Activated naive CD4-positive, alpha-beta T cell treated with anti-CD3 and anti-CD28 coated beads for 36 hours (primary cell): Measurements from ENCODE around the gene B3GAT2. TPM values are rescaled to one million over a fixed set of nuclear protein-coding genes. Genes with fewer than 3 reads are reported as not detected.

Experiments used
- CTCF ChIA-PET: fragments of 350-600 bp; sonication (Branson Sonifier 250); formaldehyde crosslinking; loops from one replicate; lab custom pipeline; 2021; ENCODE audit warnings: antibody characterized with exemption; lab: Charles Lee
- DNase-seq: peaks from one replicate; pipeline ENCODE4 v3.0.0-alpha.2; 2020
- H3K27ac Mint-ChIP-seq: one replicate; pipeline ENCODE4 v1.8.0; 2021; ENCODE audit warnings: mild to moderate bottlenecking, mixed read lengths
- H3K27me3 Mint-ChIP-seq: one replicate; pipeline ENCODE4 v1.8.0; 2021; ENCODE audit warnings: low read depth, mixed read lengths
- H3K36me3 Mint-ChIP-seq: one replicate; pipeline ENCODE4 v1.8.0; 2021; ENCODE audit warnings: low read depth, mixed read lengths
- H3K4me1 Mint-ChIP-seq: one replicate; pipeline ENCODE4 v1.8.0; 2021; ENCODE audit warnings: low read depth, mixed read lengths
- H3K4me3 Mint-ChIP-seq: one replicate; pipeline ENCODE4 v1.8.0; 2021; ENCODE audit warnings: mild to moderate bottlenecking, moderate library complexity, mixed read lengths
- H3K9me3 Mint-ChIP-seq: one replicate; pipeline ENCODE4 v1.8.0; 2021; ENCODE audit warnings: mixed read lengths
- intact Hi-C: fragments of 100-400 bp; cut with micrococcal nuclease; formaldehyde crosslinking; loops from one replicate; pipeline ENCODE4 v1.15.1; 2023
- total RNA-seq, 2 experiments: library from RNA; stranded (reverse); gene quantifications; one replicate each; pipeline ENCODE4 v1.2.3, GENCODE V29; 2021

B3GAT2 gene
- total RNA-seq, 2 experiments from 2014 or later: not detected

DNA sequence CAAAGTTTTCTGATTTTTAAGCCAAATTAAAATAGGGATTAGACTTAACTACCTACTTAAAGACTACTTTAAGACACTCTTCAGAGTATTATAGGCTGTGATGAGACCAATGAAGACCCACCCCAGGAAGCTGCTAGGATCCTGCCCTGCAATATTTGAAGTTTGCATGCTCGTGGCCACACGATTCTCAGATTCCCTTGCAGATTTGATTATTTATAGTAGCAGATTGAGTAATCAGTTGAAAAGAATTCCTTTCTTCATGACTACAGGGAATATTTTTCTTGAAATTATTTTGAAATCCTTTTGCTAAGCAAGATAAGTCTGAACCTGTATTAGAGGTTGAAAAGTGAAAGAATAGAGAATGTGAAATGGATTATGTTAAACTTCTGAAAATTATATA is 122.3 kb downstream of the B3GAT2 start:
- CTCF ChIA-PET: no interaction called here
- intact Hi-C loops: no loop called here

DNA sequence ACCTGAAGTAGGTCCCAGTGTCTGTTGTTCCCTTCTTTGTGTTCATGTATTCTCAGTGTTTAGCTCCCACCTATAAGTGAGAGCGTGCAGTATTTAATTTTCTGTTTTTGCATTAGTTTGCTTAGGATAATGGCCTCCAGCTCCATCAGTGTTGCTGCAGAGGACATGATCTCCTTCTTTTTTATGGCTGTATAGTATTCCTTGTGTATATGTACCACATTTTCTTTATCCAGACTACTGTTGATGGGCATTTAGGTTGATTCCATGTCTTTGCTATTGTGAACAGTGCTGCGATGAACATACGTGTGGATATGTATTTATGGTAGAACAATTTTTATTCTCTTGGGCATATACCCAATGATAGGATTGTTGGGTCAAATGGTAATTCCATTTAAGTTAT is 125.4 kb downstream of the B3GAT2 start:
- intact Hi-C loops: no loop called here
- CTCF ChIA-PET: no interaction called here
- Mint-ChIP-seq H3K9me3 (peaks cover 4% of the 10 kb centered on the region), H3K4me1 (no peaks in the 10 kb centered on the region), H3K4me3 (no peak overlapping the region), H3K27me3 (no peaks in the 10 kb centered on the region), H3K36me3 (peaks cover 5% of the 10 kb centered on the region), H3K27ac (no peak overlapping the region)
- no peak for DNase-seq

More for the DNA sequence above, 122.3 kb downstream of the B3GAT2 start:
- Mint-ChIP-seq H3K4me3 (no peak overlapping the region), H3K27me3 (no peaks in the 10 kb centered on the region), H3K36me3 (peaks cover 6% of the 10 kb centered on the region), H3K9me3 (peaks cover 4% of the 10 kb centered on the region), H3K4me1 (peaks cover 4% of the 10 kb centered on the region), H3K27ac (no peak overlapping the region)
- DNase-seq: no peak

DNA sequence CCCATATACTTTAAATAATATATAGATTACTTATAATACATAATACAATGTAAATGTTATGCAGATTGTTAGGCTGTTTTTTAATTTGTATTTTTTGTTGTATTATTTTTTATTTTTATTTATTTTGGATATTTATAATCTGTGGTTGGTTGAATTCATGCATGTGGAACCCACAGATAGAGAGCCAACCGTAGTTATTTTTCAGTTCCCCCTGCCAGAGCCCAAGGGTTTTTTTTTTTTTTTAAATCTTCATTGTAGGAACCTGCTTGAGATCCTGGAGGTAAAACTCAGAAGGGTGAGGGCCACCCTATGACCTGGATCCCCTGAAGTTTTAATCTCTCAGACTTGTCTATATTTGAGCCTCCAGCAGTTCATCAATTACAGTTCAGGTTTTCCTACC is 133.2 kb downstream of the B3GAT2 start:
- CTCF ChIA-PET: no interaction called here
- Mint-ChIP-seq H3K4me1 (no peaks in the 10 kb centered on the region), H3K36me3 (peaks cover 12% of the 10 kb centered on the region), H3K9me3 (peaks cover 7% of the 10 kb centered on the region), H3K27ac (no peak overlapping the region), H3K4me3 (no peak overlapping the region), H3K27me3 (no peaks in the 10 kb centered on the region)
- intact Hi-C loops: no loop called here
- no peak for DNase-seq

GRCh38 chr6:70821751-70822150 is 135.1 kb downstream of the B3GAT2 start:
- peaks cover 12% of the 10 kb centered on the region for H3K36me3 Mint-ChIP-seq
- H3K27ac Mint-ChIP-seq: no peak overlapping the region
- no peak overlapping the region for H3K4me3 Mint-ChIP-seq
- no peaks in the 10 kb centered on the region for H3K27me3 Mint-ChIP-seq
- CTCF ChIA-PET: interaction anchor here (0.6 to 1.1 kb wide), 2 partner anchors 10 to 117 kb away, joined by 3 to 10 read pairs; no protein-coding TSS in a partner anchor
- H3K9me3 Mint-ChIP-seq: peaks cover 7% of the 10 kb centered on the region
- no peaks in the 10 kb centered on the region for H3K4me1 Mint-ChIP-seq
- DNase-seq: no peak
- intact Hi-C loops: loop anchor here (1.0 kb wide), 1 partner anchor 9 kb away; no protein-coding TSS in a partner anchor

- CTCF ChIA-PET: interaction anchor here (0.6 kb wide), 1 partner anchor 108 kb away, joined by 5 read pairs; no protein-coding TSS in a partner anchor
- no peak for DNase-seq
- H3K27ac Mint-ChIP-seq: no peak overlapping the region
- peaks cover 7% of the 10 kb centered on the region for H3K9me3 Mint-ChIP-seq
- peaks cover 12% of the 10 kb centered on the region for H3K36me3 Mint-ChIP-seq
- no peaks in the 10 kb centered on the region for H3K27me3 Mint-ChIP-seq
- intact Hi-C loops: loop anchor here (1.0 kb wide), 1 partner anchor 10 kb away; no protein-coding TSS in a partner anchor
- H3K4me3 Mint-ChIP-seq: no peak overlapping the region
- H3K4me1 Mint-ChIP-seq: no peaks in the 10 kb centered on the region
These were observed 136.1 kb downstream of the B3GAT2 start for GRCh38 chr6:70820778-70821177.

- CTCF ChIA-PET: interaction anchor here (1.0 kb wide), 1 partner anchor 113 kb away, joined by 3 read pairs; no protein-coding TSS in a partner anchor
- no peaks in the 10 kb centered on the region for H3K27me3 Mint-ChIP-seq
- H3K4me1 Mint-ChIP-seq: no peaks in the 10 kb centered on the region
- H3K27ac Mint-ChIP-seq: no peak overlapping the region
- no peak for DNase-seq
- peaks cover 7% of the 10 kb centered on the region for H3K9me3 Mint-ChIP-seq
- no peak overlapping the region for H3K4me3 Mint-ChIP-seq
- intact Hi-C loops: no loop called here
- peaks cover 12% of the 10 kb centered on the region for H3K36me3 Mint-ChIP-seq
These were observed 137.2 kb downstream of the B3GAT2 start for GRCh38 chr6:70819646-70820045.

- Mint-ChIP-seq H3K9me3 (no peaks in the 10 kb centered on the region), H3K36me3 (no peaks in the 10 kb centered on the region), H3K27ac (no peak overlapping the region), H3K27me3 (no peaks in the 10 kb centered on the region), H3K4me1 (no peaks in the 10 kb centered on the region), H3K4me3 (no peak overlapping the region)
- DNase-seq: no peak
- intact Hi-C loops: no loop called here
- CTCF ChIA-PET: no interaction called here
These were observed 143.0 kb downstream of the B3GAT2 start for GRCh38 chr6:70813885-70814284.

GRCh38 chr6:70811788-70812187 is 145.1 kb downstream of the B3GAT2 start:
- Mint-ChIP-seq H3K27me3 (no peaks in the 10 kb centered on the region), H3K4me1 (no peaks in the 10 kb centered on the region), H3K9me3 (no peaks in the 10 kb centered on the region), H3K4me3 (no peak overlapping the region), H3K27ac (no peak overlapping the region), H3K36me3 (no peaks in the 10 kb centered on the region)
- DNase-seq: no peak
- CTCF ChIA-PET: interaction anchor here (0.6 kb wide), 1 partner anchor 10 kb away, joined by 3 read pairs; no protein-coding TSS in a partner anchor
- intact Hi-C loops: no loop called here
